ENCODE results near the gene RTL1.

RTL1 gene

DNA sequence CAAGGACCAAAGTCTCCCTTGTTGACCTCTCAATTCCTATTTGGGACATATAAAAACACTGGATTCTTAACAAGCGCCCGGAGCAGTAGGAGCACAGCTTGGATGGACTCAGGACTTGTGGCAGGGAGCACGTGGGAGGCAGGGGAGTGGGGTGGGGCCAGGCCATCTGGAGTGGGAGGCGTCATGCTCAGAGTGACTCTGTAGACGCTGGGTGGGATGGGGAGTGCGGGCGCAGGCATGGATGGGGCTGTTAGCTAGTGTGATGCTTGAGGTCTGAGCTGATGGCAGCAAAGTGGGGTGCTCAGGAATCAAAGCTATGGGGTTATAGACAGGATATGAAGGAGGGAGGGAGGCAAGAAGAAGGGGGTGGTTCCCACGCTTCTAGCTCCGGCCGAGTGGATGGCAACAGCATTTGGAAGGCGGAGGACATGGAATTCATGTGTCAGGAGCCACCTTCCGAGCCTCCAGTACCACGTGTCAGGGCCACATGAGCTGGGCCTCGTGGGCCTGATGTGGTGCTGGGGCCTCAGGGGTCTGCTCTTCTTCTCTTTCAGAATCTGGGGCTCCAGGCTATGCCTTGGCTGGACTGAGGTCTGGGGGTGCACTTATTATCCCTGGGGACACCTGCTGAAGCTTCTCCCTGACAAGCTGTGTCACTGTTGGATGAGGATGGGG is 51.4 kb downstream of the RTL1 start:
- DNase-seq (ENCODE audit: low read depth in 2 of 3, low spot score in 1 of 3), result no peak

GRCh38 chr14:100851586-100851916 is 52.0 kb downstream of the RTL1 start:
- no peak for DNase-seq (ENCODE audit: low read depth in 2 of 3, low spot score in 1 of 3)

DNA sequence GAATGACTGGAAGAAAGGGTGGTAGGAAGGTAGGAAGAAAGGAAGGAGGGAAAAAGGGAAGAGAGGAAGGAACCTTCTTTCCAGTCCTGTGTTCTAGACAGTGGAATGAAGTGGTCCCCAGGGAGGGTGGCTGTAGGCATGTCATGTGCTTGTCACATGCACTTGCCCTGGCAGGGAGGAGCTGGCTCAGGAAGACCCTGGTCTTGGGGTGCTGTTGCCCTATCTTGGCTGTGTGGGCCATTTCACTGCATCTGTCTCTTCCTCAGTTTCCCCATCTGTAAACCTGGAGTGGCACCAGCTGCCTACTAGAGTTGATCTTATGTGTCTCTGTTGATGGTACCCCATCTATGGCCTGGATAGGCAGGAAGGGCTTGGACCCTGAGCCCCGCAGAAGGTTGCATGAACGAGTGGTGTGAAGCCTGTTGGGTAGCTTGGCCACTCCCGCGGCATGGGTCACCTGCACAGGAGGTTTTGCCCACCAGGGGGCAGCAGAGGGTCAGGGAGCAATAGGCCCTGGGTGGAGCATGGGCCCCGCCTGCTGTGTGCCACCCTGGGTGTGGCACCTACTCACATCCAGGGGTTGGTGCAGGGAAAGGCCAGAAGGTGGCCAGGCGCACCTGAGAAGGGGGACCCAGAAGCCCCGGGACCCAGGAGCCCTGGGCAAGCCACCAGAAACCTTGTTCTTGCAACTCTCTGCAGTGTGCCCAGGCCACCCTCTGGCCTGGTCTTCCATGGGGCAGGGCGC is 52.5 kb downstream of the RTL1 start:
- DNase-seq (ENCODE audit: low read depth in 2 of 3, low spot score in 1 of 3), result peak; percentile 70 to 81 (median 73)

- DNase-seq (ENCODE audit: low read depth in 2 of 3, low spot score in 1 of 3), result no peak
These were observed 54.3 kb downstream of the RTL1 start for GRCh38 chr14:100849115-100849781.

DNA sequence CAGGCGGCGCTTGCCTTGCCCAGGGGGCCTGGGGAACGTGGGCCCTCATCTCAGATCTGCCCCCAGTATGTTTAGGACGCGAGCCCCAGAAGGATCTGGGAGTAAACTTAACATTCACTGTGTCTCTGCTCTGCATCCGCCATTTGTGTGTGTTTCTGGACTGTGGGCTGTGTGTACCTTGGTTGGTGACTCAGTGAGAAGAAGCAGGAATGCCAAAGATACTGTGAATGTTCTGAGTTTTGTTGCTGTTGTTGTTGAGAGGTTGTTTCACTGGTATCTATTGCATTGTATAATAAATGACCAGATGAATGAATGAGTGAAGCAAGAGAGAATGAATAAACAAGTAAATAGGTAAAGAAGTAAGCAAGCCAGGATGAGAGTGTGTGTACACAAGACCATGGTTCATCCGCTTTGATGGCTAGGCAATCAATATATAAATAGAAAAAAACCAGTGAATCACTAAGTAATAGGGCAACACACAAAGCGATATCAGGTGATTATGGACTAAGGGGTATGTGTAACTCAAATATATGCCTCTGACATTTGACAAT is 57.1 kb downstream of the RTL1 start:
- DNase-seq (ENCODE audit: low read depth in 2 of 3, low spot score in 1 of 3), result no peak

DNA sequence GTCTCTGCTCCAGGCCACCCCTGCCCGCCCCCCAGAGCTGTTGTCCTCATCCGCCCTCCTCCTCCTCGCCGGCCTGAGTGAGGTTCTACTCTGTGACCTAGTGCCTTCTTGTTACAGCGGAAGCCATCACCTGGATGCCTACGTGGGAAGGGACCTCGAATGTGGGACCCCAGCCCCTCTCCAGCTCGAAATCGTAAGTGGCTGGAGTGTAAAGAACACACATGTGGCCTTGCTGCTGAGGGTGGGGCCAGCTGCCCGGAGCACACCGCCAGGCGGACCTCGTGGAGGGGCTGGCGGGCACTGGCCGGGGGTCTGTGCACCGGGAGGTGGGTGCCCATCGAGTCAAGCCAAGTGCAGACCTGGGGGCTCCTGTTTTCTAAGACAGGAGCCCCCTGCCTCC is 58.2 kb downstream of the RTL1 start:
- no peak for DNase-seq (ENCODE audit: low read depth in 2 of 3, low spot score in 1 of 3)

GRCh38 chr14:100844846-100845245 is 58.7 kb downstream of the RTL1 start:
- DNase-seq (ENCODE audit: low read depth in 2 of 3, low spot score in 1 of 3), result no peak

- DNase-seq (ENCODE audit: low read depth in 2 of 3, low spot score in 1 of 3), result no peak
These were observed 59.1 kb downstream of the RTL1 start for GRCh38 chr14:100844421-100844820.

DNA sequence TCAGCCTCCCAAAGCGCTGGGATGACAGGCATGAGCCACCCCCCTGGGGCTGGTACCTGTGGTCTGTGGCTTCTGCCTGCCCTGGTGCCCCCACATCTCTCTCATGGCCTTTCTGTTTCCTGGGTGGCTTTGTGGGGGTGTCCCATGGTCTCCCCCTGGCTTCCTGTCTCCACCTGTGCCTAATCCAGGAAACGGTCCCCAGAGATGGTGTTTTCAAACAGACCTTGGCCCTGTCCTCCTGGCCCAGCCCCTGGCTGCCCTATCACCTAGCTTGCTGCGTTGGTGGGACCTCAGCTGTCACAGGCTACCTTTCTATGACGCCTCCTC is 59.5 kb downstream of the RTL1 start:
- DNase-seq (ENCODE audit: low read depth in 2 of 3, low spot score in 1 of 3), result no peak

DNA sequence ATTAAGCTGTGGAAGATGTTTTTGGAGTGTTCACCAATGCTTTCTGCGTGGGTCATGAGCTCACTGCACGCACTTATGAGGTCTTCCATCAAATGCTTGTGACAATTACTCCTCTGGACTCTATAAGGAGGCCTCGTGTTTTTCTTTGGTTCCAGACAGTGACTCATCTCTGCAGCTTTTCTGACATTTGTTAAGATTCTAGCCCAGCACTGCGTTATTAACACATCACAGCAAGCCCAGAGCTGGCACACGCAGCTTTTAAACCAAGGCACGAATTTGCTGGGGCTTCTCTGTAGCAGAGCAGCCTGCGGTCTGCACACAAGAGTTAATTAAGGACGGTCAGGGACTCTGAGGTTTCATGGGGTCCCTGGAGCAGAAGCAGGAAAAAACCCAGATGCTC is 60.7 kb downstream of the RTL1 start:
- DNase-seq (ENCODE audit: low read depth in 2 of 3, low spot score in 1 of 3), result no peak

DNA sequence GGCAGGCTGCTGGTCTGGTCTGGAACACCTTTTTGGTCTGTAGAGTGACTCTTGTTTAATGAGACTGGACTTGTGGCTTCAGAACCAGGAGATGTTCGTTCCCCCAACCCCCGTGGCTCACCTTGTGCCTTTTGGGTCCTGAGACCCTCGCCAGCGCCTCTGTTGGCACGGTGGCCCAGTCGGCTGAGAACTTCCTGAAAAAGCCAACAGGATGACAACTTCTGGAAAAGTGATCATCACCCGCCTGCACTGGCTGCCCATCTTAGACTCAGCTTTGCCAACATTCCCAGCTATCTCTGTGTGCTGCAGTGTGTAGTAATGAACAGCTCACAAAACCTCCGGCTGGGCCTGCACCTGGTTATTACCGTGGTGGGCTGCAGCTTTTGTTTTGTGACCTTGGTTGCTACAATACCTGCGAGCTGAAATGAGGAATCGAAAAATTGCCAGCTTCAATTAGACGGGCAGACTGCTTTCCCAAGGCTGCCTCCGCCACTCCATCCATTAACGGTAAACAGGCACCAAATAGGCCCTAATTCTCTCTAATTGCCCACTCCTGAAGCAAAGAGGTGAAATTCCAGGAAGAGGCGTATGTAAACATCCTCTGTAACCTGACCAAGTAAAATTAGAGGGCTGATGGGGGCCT is 61.6 kb downstream of the RTL1 start:
- no peak for DNase-seq (ENCODE audit: low read depth in 2 of 3, low spot score in 1 of 3)

DNA sequence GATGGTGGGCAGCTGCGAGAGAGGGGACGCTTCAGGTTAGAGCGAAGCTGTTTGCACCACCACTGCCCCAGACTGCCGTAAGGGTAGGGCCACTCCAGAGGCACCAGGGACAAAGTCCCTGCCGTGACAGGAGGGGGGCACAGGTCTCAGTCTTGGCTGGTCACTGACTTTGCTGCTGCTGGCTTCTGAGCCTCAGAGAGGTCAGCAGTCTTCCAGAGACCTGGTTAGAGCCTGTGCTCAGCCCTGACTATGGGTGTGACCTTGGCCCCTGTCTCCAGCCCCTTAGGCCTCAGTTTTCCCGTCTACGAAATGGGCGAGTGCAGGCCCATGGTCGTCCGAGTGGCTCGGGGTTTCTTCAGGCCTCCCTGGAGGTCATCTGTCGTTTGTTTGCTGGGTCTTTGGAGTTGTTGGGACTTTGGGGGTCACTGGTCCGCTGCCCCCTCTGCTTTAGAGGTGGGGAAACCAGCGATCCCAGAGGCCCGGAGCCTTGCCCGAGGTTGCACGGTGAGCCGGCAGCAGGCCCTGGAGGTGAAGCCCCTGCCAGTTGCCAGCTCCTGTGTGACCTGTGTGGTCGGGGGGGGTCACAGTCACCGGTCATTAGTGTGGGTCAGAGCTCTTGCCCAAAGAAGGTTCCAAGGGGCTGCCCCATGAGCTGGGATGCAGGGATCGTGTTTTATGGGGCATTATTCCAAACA is 62.3 kb downstream of the RTL1 start:
- no peak for DNase-seq (ENCODE audit: low read depth in 2 of 3, low spot score in 1 of 3)

GRCh38 chr14:100840286-100841065 is 63.0 kb downstream of the RTL1 start:
- no peak for DNase-seq (ENCODE audit: low read depth in 2 of 3, low spot score in 1 of 3)

DNA sequence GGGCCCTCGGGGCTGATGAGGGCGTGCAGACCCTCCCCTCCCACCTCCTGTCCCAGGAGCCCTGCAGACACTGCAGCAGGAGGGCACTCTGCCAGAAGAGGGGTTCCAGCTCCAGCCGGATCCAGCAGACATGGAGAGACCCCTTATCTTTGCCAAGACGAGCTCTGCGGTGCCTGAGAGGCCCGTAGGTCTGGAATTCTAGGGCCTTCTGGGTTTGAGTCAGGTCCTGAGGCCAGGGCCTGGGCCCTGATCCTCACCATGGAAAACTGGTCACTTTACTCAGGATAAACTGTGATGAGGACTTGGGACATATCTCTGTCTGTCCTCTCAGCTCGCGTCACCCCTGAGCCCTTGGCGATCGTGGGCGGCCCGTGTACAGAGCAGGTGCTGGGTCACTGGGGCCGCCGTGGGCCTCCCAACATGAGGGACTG is 63.8 kb downstream of the RTL1 start:
- DNase-seq (ENCODE audit: low read depth in 2 of 3, low spot score in 1 of 3), result no peak

GRCh38 chr14:100839315-100839585 is 64.3 kb downstream of the RTL1 start:
- DNase-seq (ENCODE audit: low read depth in 2 of 3, low spot score in 1 of 3), result no peak

DNA sequence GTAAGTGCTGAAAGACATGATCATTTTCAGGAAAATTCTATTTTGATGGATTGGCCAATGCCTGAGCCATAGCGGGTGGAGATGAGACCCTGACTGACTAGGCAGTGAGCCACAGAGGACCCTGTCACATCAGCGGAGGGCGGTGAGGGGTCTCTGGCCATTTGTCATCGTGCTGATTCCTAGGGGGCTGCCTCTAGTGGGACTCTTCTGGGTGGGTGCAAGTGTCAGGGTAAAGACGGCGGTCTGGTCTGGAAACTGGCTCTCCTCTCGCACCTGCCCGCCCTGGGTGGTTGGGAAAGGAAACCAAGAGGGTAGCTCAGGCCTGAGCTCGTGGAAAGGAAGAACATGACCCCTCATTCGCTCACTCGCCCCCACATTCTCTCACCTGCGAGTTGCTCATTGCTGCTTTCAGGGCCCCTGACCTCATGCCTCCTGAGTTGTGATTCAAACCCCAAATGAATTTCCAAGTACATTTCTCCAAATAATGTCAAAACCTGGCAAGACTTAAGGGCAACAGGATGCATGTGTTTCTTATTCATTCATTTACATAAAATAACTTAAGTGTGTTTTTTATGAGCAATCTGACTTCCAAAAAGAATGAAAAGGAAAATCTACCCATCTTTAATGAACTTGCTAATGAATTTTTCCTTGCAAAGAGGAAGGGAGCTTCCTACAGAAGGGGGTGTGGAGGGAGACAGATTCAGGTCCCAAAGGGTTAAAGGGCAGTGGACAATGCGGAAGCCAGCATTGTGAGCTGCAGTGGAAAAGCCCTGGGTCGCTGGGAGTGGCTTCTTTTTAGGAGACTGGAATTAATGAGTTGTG is 64.8 kb downstream of the RTL1 start:
- DNase-seq (ENCODE audit: low read depth in 2 of 3, low spot score in 1 of 3), result no peak

- no peak for DNase-seq (ENCODE audit: low read depth in 2 of 3, low spot score in 1 of 3)
These were observed 65.6 kb downstream of the RTL1 start for GRCh38 chr14:100837805-100838350.

DNA sequence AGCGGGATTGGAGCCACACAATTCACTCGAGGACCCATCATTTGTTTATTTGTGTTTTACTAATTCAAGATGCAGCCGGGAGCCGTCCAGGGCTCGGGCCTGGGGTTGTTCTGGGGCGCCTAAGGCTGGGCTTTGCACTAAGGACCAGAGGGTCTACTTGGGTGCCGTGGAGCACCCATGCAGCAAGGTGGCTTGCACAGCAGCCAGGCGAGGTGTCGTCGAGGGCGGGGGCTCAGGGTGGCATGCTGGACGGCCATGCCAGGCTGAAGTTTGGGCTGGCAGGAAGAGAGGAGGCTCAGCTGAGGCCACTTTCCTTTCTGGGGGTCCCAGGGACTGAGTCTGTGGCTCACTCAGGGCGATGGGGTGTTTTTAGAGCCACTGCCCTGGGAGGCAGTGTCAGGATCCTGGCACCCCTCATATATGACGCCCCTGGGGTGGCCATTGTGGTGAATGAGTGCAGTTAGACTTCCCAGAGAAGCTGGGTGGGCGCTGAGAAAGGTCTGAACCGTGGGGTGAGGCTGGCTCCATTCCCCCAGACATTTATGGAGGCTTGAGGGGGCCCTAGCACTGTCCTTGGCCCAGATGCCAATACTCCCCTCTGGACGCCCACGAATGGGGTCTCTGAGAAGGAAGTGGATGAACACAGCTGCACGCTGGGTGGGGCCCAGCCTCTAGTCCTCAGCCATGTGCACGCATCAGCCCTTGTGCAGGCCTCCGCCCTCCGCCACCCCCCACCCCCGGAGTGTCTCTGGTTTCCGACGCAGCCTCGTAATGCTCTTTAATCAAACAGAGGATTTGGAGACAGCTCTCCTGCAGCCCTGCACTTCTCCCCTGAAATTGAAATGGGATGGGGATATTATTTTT is 66.3 kb downstream of the RTL1 start:
- DNase-seq (ENCODE audit: low read depth in 2 of 3, low spot score in 1 of 3), result no peak

Data from stimulated activated CD4-positive, alpha-beta T cell treated with anti-CD3 and anti-CD28 coated beads, Interleukin-12 subunit alpha, Interleukin-12 subunit beta, amount 100 ng/mL, for 48 hours (primary cell).